HG03378 (cell line): ENCODE results near the gene FAM222A.

Experiments
- ATAC-seq: cut with Tn5 transposase; IDR thresholded peaks from one replicate; pipeline ENCODE4 v1.9.1; 2021; ENCODE audit warnings: mild to moderate bottlenecking, moderate library complexity; ENCODE audit not compliant: unreplicated experiment

Gene FAM222A

GRCh38 chr12:109818253-109818652 is 104.6 kb downstream of the FAM222A start:
- no peak for ATAC-seq

- ATAC-seq: no peak
Measured at GRCh38 chr12:109818905-109819500, 105.4 kb downstream of the FAM222A start.
